Activated CD4-positive, alpha-beta T cell treated with anti-CD3 and anti-CD28 coated beads for 36 hours (primary cell): ENCODE results near the gene CPEB2. TPM values are rescaled to one million over a fixed set of nuclear protein-coding genes. Genes with fewer than 3 reads are reported as not detected.

Source experiments
- ATAC-seq: fragments of 200-7000 bp; cut with Tn5 transposase; one replicate; pipeline ENCODE4 v1.10.0; 2021; ENCODE audit warnings: mild to moderate bottlenecking, moderate library complexity
- CTCF ChIA-PET: fragments of 350-600 bp; sonication (Branson Sonifier 250); formaldehyde crosslinking; loops from one replicate; lab custom pipeline; 2021; ENCODE audit warnings: antibody characterized with exemption; lab: Charles Lee
- POLR2A ChIA-PET: fragments of 350-600 bp; sonication (Branson Sonifier 250); formaldehyde crosslinking; loops from one replicate; lab custom pipeline; 2021; ENCODE audit warnings: antibody characterized with exemption, inconsistent platforms; lab: Charles Lee
- DNase-seq: peaks from one replicate; pipeline ENCODE4 v3.0.0-alpha.2; 2020
- H3K27ac Mint-ChIP-seq: one replicate; pipeline ENCODE4 v1.8.0; 2021; ENCODE audit warnings: mixed read lengths
- H3K27me3 Mint-ChIP-seq: one replicate; pipeline ENCODE4 v1.8.0; 2021; ENCODE audit warnings: mixed read lengths
- H3K36me3 Mint-ChIP-seq: one replicate; pipeline ENCODE4 v1.8.0; 2021; ENCODE audit warnings: low read depth, mixed read lengths
- H3K4me1 Mint-ChIP-seq: one replicate; pipeline ENCODE4 v1.8.0; 2021; ENCODE audit warnings: mixed read lengths
- H3K4me3 Mint-ChIP-seq: one replicate; pipeline ENCODE4 v1.8.0; 2021; ENCODE audit warnings: mild to moderate bottlenecking, moderate library complexity, mixed read lengths
- H3K9me3 Mint-ChIP-seq: one replicate; pipeline ENCODE4 v1.8.0; 2021; ENCODE audit warnings: low read depth, mixed read lengths
- intact Hi-C, 2 experiments: fragments of 100-400 bp; cut with DNase I in 1 of 2; cut with micrococcal nuclease in 1 of 2; formaldehyde crosslinking; loops; one replicate each; pipeline versions ENCODE4 v1.14.2 to v1.15.1; 2022 to 2024; cut with DNase I, micrococcal nuclease
- total RNA-seq, 2 experiments: library from RNA; stranded (reverse); gene quantifications; one replicate each; pipeline ENCODE4 v1.2.3, GENCODE V29; 2021

The CPEB2 gene
- 1 to 10 TPM; 6.7 TPM for total RNA-seq

DNA sequence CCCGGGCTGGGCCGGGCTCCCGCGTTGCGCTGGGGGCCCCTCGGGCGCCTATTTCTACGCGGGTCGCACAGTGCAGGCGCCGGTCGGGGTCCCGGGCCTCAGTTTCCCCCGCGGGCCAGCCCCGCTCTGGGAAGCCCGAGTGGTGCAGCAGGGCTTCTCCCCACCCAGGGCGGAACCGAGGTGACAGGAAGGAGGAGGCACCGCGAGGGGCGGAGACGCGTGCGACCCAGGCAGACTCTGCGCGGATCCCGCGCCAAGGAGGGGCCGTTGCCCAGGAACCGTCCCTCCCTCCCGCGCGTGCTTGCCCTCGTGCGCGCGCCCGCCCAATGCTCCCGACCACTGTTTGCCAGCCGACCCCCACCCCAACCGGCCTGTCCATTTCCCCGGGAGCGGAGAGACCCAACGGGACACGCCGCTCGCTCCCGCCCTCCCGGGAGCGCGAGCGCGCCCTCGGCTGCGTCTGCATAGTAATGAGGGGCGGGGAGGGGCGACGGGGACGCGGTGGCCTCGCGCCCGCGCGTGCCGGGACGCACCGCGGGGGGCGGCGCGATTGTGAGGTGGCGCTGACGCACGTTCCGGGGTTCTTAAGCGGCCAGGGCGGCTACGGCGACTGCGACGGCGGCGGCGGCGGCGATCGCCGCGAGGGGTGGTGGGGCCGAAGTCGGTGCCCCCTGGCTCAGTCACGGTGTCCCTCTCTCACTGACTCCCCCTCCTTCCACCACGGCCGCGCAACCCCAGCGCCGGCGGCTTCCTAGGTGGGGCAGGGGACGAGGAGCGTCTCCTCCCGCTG lies at the start of gene CPEB2:
TSS of gene CPEB2 (plus strand) at position 613 of the 790 bp plus-strand sequence. CDS start 193 bp downstream, outside the sequence.
- Mint-ChIP-seq H3K27ac (peak within 1 kb of the TSS; percentile 96), H3K4me1 (peaks cover 14% of the 10 kb centered on the region), H3K27me3 (no peaks in the 10 kb centered on the region), H3K4me3 (peak within 1 kb of the TSS; percentile 87), H3K9me3 (no peaks in the 10 kb centered on the region), H3K36me3 (peaks cover 2% of the 10 kb centered on the region)
- DNase-seq (peak; percentile 95), ATAC-seq (peak; percentile 72)
- intact Hi-C loops, result loop anchor here (1.0 to 10.0 kb wide), 21 partner anchors 33 to 1517 kb away; partner anchors contain the start of genes FBXL5 (in 2 of the 2), TAPT1 (in 2 of the 2), BOD1L1 (in 1 of the 2) and FAM200B (in 1 of the 2)
- CTCF ChIA-PET, result interaction anchor here (0.6 to 1.1 kb wide), 5 partner anchors 9 to 1348 kb away, joined by 3 to 8 read pairs (median 4); no protein-coding TSS in a partner anchor
- POLR2A ChIA-PET, result interaction anchor here (1.1 kb wide), 1 partner anchor 655 kb away, joined by 3 read pairs; no protein-coding TSS in a partner anchor

DNA sequence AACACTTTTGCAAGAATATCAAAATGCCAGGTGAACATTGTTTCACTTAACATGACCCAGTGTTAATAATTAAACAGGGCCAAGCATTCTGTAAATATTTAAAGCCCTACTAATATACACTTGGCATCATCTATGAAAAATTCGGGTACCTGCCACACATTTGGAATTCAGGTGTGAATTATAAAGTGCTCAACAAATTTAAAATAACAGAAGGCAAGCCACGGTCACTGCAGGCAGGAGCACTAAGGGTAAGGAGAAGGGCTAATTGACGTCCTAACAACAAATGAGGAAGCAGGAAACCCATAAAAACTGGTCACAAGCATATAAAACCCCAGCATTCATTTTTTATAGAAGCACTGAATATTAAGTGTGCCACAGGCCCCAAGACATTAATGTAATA lies 43.8 kb upstream of the CPEB2 start:
- DNase-seq (no peak), ATAC-seq (no peak)
- H3K4me3 Mint-ChIP-seq, result no peak overlapping the region
- ChIA-PET POLR2A (no interaction called here), CTCF (interaction anchor here (0.6 kb wide), 1 partner anchor 70 kb away, joined by 3 read pairs; no protein-coding TSS in a partner anchor)
- H3K9me3 Mint-ChIP-seq, result no peaks in the 10 kb centered on the region
- peaks cover 6% of the 10 kb centered on the region for H3K27me3 Mint-ChIP-seq
- intact Hi-C loops, result no loop called here
- H3K4me1 Mint-ChIP-seq, result no peaks in the 10 kb centered on the region
- H3K27ac Mint-ChIP-seq, result no peak overlapping the region
- H3K36me3 Mint-ChIP-seq, result no peaks in the 10 kb centered on the region

DNA sequence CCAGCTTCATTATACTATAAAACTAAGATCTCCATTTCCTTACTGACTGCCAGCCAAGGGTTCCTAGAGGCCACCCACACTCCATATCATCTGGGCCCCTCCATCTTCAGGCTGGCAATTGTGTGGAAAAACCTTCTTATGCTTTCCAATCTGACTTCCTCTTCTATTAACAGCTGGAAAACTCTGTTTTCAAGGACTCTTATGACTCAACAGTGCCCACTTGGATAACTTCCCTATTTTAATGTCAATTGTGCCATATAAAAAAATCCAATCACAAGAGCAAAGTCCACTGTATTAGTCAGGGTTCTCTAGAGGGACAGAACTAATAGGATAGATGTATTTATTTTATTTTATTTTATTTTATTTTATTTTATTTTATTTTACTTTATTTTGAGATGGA lies 41.0 kb upstream of the CPEB2 start:
- POLR2A ChIA-PET, result no interaction called here
- Mint-ChIP-seq H3K27ac (no peak overlapping the region), H3K27me3 (peaks cover 6% of the 10 kb centered on the region), H3K36me3 (no peaks in the 10 kb centered on the region), H3K4me1 (no peaks in the 10 kb centered on the region), H3K9me3 (no peaks in the 10 kb centered on the region), H3K4me3 (no peak overlapping the region)
- DNase-seq (no peak), ATAC-seq (no peak)
- CTCF ChIA-PET, result interaction anchor here (0.5 kb wide), 1 partner anchor 154 kb away, joined by 3 read pairs; no protein-coding TSS in a partner anchor
- intact Hi-C loops, result no loop called here

DNA sequence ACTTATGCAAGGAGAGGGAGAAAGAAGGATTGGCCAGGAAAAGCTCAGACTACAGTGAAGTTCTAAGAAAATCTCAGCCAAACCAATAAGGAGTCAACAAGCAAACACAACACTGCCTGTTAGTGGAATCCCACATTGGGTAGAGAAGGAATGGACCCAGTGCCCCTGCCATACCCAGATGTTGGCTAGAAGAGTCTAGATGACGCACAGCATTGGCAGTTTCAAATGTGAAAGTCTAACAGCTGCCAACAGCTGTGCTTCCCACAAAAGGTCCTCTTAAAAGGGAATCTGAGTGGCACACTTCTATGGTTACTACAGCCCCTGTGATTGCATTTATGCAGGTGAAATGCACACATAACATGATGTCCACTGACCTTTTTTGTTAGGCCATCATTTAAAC lies 37.2 kb upstream of the CPEB2 start:
- DNase-seq (no peak), ATAC-seq (no peak)
- no peak overlapping the region for H3K27ac Mint-ChIP-seq
- H3K4me3 Mint-ChIP-seq, result no peak overlapping the region
- H3K9me3 Mint-ChIP-seq, result no peaks in the 10 kb centered on the region
- H3K36me3 Mint-ChIP-seq, result no peaks in the 10 kb centered on the region
- intact Hi-C loops, result no loop called here
- H3K27me3 Mint-ChIP-seq, result peaks cover 18% of the 10 kb centered on the region
- no peaks in the 10 kb centered on the region for H3K4me1 Mint-ChIP-seq
- ChIA-PET POLR2A (no interaction called here), CTCF (no interaction called here)

DNA sequence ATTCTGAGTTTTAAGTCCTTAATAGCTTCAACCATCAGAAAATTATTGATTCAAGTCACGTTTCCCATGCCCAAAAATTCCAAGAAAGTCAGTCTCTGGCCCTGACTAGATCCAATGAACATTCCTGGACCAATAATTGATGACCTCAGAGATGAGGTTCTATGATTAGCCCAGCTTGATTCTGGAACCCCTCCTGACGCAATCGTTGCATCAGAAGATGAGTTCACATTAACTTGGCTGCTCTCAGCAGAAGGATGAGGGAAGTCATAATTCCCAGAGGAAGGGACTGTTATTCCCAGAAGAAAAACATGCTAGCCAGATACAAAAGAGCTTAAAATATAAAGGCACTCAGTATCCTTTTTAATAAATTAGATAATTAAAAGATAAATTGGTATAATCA lies 34.3 kb upstream of the CPEB2 start:
- no peaks in the 10 kb centered on the region for H3K4me1 Mint-ChIP-seq
- peaks cover 28% of the 10 kb centered on the region for H3K27me3 Mint-ChIP-seq
- POLR2A ChIA-PET, result no interaction called here
- ATAC-seq (no peak), DNase-seq (no peak)
- no peak overlapping the region for H3K4me3 Mint-ChIP-seq
- CTCF ChIA-PET, result interaction anchor here (0.6 kb wide), 2 partner anchors 110 to 1308 kb away, joined by 3 read pairs; no protein-coding TSS in a partner anchor
- no peak overlapping the region for H3K27ac Mint-ChIP-seq
- peaks cover 2% of the 10 kb centered on the region for H3K9me3 Mint-ChIP-seq
- intact Hi-C loops, result no loop called here
- no peaks in the 10 kb centered on the region for H3K36me3 Mint-ChIP-seq

DNA sequence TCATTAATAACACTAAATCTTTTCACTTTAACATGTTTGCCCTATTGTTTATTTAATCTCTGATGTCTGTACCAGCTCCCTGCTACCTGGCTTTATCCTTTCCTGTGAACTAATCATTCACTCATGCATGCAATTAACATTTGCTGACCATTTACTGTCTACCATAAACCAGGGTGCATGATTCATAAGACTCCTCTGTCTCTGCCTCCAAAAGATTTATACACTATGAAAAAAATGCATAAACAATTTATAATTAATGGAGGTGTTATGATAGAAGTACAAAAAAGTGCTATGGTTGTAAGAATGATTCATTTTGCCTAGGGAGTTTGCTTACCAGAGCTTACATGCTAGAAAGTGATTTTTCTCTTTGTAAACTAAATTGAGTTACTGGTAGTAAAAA lies 24.5 kb upstream of the CPEB2 start:
- Mint-ChIP-seq H3K4me1 (peaks cover 2% of the 10 kb centered on the region), H3K36me3 (no peaks in the 10 kb centered on the region), H3K4me3 (no peak overlapping the region), H3K27ac (no peak overlapping the region), H3K27me3 (peaks cover 19% of the 10 kb centered on the region), H3K9me3 (peaks cover 3% of the 10 kb centered on the region)
- intact Hi-C loops, result no loop called here
- POLR2A ChIA-PET, result no interaction called here
- CTCF ChIA-PET, result interaction anchor here (0.5 to 1.2 kb wide), 2 partner anchors 12 to 765 kb away, joined by 3 read pairs; no protein-coding TSS in a partner anchor
- DNase-seq, result no peak
- no peak for ATAC-seq

DNA sequence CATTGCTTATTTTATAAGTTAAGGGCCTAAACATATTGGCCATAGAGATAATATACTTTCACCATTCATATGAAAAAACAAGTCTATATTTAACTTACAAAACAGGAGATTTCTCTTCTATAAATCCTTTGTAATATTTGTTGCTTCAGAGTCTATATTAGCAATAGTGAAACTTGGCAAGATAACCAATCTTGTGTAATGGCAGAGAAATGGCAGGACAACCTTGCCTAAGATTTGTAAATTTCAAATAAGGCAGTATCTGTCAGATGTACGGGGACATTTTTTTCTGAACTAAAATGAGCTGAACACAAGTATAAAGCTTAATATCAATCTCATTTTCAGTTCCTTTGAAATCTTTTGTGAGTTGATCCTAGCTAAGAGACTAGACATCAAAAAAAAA lies 17.8 kb upstream of the CPEB2 start:
- peaks cover 3% of the 10 kb centered on the region for H3K27me3 Mint-ChIP-seq
- no peak overlapping the region for H3K4me3 Mint-ChIP-seq
- no peak overlapping the region for H3K27ac Mint-ChIP-seq
- ATAC-seq (no peak), DNase-seq (no peak)
- no peaks in the 10 kb centered on the region for H3K4me1 Mint-ChIP-seq
- no peaks in the 10 kb centered on the region for H3K36me3 Mint-ChIP-seq
- H3K9me3 Mint-ChIP-seq, result no peaks in the 10 kb centered on the region
- ChIA-PET POLR2A (no interaction called here), CTCF (no interaction called here)
- intact Hi-C loops, result no loop called here

DNA sequence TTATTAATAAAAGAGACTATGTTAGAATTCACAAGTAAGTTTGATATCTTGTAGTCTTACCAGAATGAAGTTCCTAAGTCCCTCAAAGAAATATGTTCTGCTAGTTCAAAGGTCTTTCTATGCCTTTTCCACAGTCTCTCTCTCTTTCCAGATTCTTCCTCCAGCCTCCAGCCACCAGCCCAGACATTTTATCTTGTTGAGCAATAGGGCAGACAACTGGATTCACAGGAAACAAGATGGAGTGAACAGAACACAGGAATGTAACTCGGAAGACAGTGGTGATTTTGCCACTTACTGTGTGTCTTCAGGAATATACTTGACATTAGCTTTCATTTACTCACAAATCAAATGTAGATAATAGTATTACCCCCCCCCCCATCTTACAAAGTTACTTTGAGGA lies 17.1 kb upstream of the CPEB2 start:
- Mint-ChIP-seq H3K4me3 (no peak overlapping the region), H3K27ac (no peak overlapping the region), H3K4me1 (no peaks in the 10 kb centered on the region), H3K9me3 (no peaks in the 10 kb centered on the region), H3K27me3 (peaks cover 3% of the 10 kb centered on the region), H3K36me3 (no peaks in the 10 kb centered on the region)
- CTCF ChIA-PET, result interaction anchor here (0.6 to 1.0 kb wide), 2 partner anchors 11 to 536 kb away, joined by 3 read pairs; no protein-coding TSS in a partner anchor
- POLR2A ChIA-PET, result no interaction called here
- intact Hi-C loops, result no loop called here
- ATAC-seq (no peak), DNase-seq (no peak)

DNA sequence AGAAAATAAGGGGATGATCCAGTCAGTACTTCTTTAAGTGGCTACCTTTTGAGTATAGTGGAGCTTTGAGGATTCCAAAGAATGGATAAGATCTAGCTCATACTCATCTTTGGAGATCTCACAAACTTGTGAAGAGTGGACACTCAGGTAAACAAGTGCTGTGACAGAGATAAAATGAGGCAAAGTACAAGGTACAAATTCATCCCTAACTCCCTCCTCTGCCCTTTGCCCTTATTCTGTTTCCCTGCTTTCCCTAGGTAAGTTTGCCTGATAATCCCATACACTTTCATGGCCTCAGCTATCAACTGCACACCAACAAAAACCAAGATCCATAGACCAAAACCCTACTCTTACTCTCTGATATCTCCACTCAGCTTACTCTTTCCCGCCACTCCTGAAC lies 16.4 kb upstream of the CPEB2 start:
- Mint-ChIP-seq H3K9me3 (no peaks in the 10 kb centered on the region), H3K4me1 (no peaks in the 10 kb centered on the region), H3K27me3 (peaks cover 3% of the 10 kb centered on the region), H3K36me3 (no peaks in the 10 kb centered on the region), H3K27ac (no peak overlapping the region), H3K4me3 (no peak overlapping the region)
- ATAC-seq (no peak), DNase-seq (no peak)
- intact Hi-C loops, result no loop called here
- POLR2A ChIA-PET, result interaction anchor here (1.0 kb wide), 1 partner anchor 11 kb away, joined by 3 read pairs; no protein-coding TSS in a partner anchor
- CTCF ChIA-PET, result interaction anchor here (0.6 to 1.0 kb wide), 2 partner anchors 11 to 536 kb away, joined by 3 read pairs; no protein-coding TSS in a partner anchor

DNA sequence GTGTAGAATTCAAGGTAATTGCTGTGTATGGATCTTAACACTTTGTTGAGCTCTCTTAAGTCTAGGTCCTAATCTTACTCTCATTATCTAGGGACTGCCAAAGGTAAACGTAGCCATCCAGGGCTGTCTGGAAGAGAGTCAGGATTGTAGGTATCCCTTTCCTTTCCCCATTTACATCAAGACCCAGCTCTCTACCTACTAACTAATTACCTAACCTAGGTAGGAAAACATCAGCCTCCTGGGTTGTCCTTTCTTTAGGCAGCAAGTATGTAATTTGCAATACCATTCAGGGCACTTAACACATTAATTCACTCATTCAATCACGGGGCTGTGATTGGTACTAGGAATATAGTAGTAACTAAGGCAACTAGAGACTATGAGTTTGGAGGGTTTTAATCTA lies 15.2 kb upstream of the CPEB2 start:
- no peak for ATAC-seq
- no peak overlapping the region for H3K27ac Mint-ChIP-seq
- no peaks in the 10 kb centered on the region for H3K36me3 Mint-ChIP-seq
- CTCF ChIA-PET, result interaction anchor here (0.8 to 1.0 kb wide), 2 partner anchors 14 to 21 kb away, joined by 3 to 4 read pairs; no protein-coding TSS in a partner anchor
- no peak overlapping the region for H3K4me3 Mint-ChIP-seq
- no peaks in the 10 kb centered on the region for H3K9me3 Mint-ChIP-seq
- no peak for DNase-seq
- peaks cover 5% of the 10 kb centered on the region for H3K27me3 Mint-ChIP-seq
- no peaks in the 10 kb centered on the region for H3K4me1 Mint-ChIP-seq
- POLR2A ChIA-PET, result no interaction called here
- intact Hi-C loops, result no loop called here

DNA sequence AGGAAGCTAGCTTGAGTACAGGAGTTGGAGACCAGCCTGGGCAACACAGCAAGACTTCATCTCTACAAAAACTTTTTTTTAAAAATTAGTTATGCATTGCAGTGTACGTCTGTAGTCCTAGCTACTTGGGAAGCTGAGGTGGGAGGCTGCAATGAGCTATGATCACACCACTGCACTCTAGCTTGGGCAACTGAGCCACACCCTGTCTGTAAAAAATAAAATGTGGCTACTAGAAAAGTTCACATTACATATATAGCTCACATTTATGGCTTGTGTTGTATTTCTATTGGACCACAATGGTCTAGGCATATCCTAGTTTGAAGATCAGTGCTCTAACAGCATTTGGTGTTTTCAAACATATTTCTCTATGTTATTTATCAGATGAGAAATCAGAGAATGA lies 11.8 kb upstream of the CPEB2 start:
- DNase-seq, result no peak
- ATAC-seq, result no peak
- CTCF ChIA-PET, result no interaction called here
- POLR2A ChIA-PET, result no interaction called here
- Mint-ChIP-seq H3K27ac (no peak overlapping the region), H3K9me3 (no peaks in the 10 kb centered on the region), H3K4me3 (no peak overlapping the region), H3K4me1 (peaks cover 7% of the 10 kb centered on the region), H3K36me3 (no peaks in the 10 kb centered on the region), H3K27me3 (peaks cover 14% of the 10 kb centered on the region)
- intact Hi-C loops, result no loop called here
